HUES6 (cell line): Measurements from ENCODE around the gene GPR26.
A peak's percentile ranks its signal among the peaks of the same experiment; 100 is the strongest.

Experiments
- H3K27ac ChIP-seq: 2 replicates; pipeline ENCODE4 v1.7.0; 2013; ENCODE audit warnings: low read depth, mild to moderate bottlenecking, low read length, inconsistent platforms
- H3K27me3 ChIP-seq: 2 replicates; pipeline ENCODE4 v1.6.1; 2013; ENCODE audit warnings: low read length; ENCODE audit not compliant: control insufficient read depth, insufficient read depth
- H3K36me3 ChIP-seq: 2 replicates; pipeline ENCODE4 v1.6.1; 2013; ENCODE audit warnings: low read length; ENCODE audit not compliant: control insufficient read depth, insufficient read depth
- H3K4me1 ChIP-seq: 2 replicates; pipeline ENCODE4 v1.6.1; 2013; ENCODE audit warnings: low read length; ENCODE audit not compliant: control insufficient read depth, insufficient read depth
- H3K4me3 ChIP-seq: 2 replicates; pipeline ENCODE4 v1.5.1; 2013; ENCODE audit warnings: low read depth, low read length
- H3K9ac ChIP-seq: one replicate; pipeline ENCODE4 v1.6.1; 2013; ENCODE audit warnings: mild to moderate bottlenecking, low read length
- H3K9me3 ChIP-seq: 2 replicates; pipeline ENCODE4 v1.6.1; 2013; ENCODE audit warnings: low read depth, low read length; ENCODE audit not compliant: control insufficient read depth, insufficient read depth

The GPR26 gene

DNA sequence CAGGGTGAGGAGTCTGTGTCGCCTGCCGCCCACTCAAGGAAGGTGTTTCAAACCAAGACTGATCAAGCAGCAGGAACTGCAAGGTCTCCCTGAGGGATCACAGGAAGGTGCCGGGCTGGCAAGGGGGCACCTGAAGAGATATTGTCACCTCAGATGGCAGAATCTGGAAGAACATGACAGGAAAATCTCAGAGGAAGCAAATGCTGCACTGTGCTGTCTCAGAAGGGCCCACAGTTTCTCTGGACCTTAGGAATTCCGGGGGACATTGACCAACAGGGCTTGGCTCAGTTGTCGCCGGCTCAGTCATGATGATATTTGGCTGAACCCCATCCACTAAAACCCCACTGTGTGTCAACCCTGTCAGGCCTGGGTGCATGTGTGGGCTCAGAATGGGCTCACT lies 31.9 kb upstream of the GPR26 start:
- no peak overlapping the region for H3K27ac ChIP-seq
- peaks cover 3% of the 10 kb centered on the region; the same call in 1 of the 2 replicates for H3K9me3 ChIP-seq
- no peaks in the 10 kb centered on the region for H3K27me3 ChIP-seq
- H3K4me1 ChIP-seq, result peaks cover 9% of the 10 kb centered on the region
- no peak overlapping the region for H3K4me3 ChIP-seq
- H3K9ac ChIP-seq, result no peak overlapping the region
- no peaks in the 10 kb centered on the region for H3K36me3 ChIP-seq

DNA sequence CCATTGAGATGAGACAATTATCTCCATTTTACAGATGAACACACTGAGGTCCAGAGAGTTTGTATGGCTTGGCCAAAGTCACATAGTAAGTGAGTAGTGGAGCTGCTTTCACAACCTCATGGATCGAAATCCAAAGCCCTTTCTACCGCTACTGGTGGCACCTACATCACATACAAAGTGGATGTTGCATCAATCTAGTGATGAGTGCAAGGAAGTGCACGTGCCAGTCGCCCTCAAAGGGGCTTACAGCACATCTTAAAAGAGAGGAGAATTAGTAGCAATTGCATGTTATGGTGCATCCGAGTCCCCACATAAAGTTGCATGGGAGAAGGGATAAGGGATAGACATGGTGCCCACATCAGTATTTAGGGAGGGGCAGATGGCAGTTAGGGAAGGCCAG lies 31.0 kb upstream of the GPR26 start:
- no peak overlapping the region for H3K4me3 ChIP-seq
- H3K36me3 ChIP-seq, result no peaks in the 10 kb centered on the region
- no peak overlapping the region for H3K9ac ChIP-seq
- H3K27ac ChIP-seq, result no peak overlapping the region
- no peaks in the 10 kb centered on the region for H3K27me3 ChIP-seq
- peaks cover 17% of the 10 kb centered on the region for H3K4me1 ChIP-seq
- H3K9me3 ChIP-seq, result no peaks in the 10 kb centered on the region

- Histone ChIP-seq H3K4me1 (peaks cover 23% of the 10 kb centered on the region), H3K36me3 (no peaks in the 10 kb centered on the region), H3K27ac (no peak overlapping the region), H3K9me3 (no peaks in the 10 kb centered on the region), H3K27me3 (no peaks in the 10 kb centered on the region), H3K9ac (no peak overlapping the region), H3K4me3 (no peak overlapping the region)
These were observed 30.4 kb upstream of the GPR26 start for GRCh38 chr10:123635745-123636144.

GRCh38 chr10:123636598-123637325 lies 29.4 kb upstream of the GPR26 start:
- no peak overlapping the region for H3K27ac ChIP-seq
- no peaks in the 10 kb centered on the region for H3K36me3 ChIP-seq

GRCh38 chr10:123637326-123637880 lies 28.8 kb upstream of the GPR26 start:
- H3K27ac ChIP-seq, result no peak overlapping the region
- no peaks in the 10 kb centered on the region for H3K36me3 ChIP-seq
- no peak overlapping the region for H3K4me3 ChIP-seq
- H3K27me3 ChIP-seq, result no peaks in the 10 kb centered on the region
- no peaks in the 10 kb centered on the region for H3K9me3 ChIP-seq
- H3K4me1 ChIP-seq, result peaks cover 25% of the 10 kb centered on the region
- H3K9ac ChIP-seq, result no peak overlapping the region

More at GRCh38 chr10:123636598-123637325, 29.4 kb upstream of the GPR26 start:
- H3K4me3 ChIP-seq, result no peak overlapping the region
- peaks cover 24% of the 10 kb centered on the region for H3K4me1 ChIP-seq
- H3K27me3 ChIP-seq, result no peaks in the 10 kb centered on the region
- H3K9ac ChIP-seq, result no peak overlapping the region
- H3K9me3 ChIP-seq, result no peaks in the 10 kb centered on the region

DNA sequence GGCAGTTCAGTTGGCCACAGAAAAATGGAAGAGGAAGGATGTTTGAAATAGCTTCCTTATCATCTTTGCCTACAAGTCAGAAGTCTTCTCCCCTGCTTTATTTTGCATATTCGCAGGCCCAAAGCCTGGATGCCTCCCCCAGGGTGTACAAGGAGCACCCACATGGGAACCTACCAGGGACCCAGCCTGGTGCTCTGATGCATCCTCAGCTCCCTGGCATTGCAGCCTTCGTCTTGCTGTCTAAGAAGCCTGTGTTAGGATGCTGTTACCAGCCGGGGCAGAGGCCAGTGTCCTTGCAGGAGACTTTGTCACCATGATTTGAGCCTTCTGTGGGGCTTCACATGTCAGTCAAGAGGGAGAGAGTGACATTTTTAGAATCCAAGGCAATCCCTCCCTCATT lies 27.0 kb upstream of the GPR26 start:
- Histone ChIP-seq H3K4me1 (peaks cover 29% of the 10 kb centered on the region), H3K9ac (no peak overlapping the region), H3K27me3 (no peaks in the 10 kb centered on the region), H3K36me3 (no peaks in the 10 kb centered on the region), H3K4me3 (no peak overlapping the region), H3K27ac (no peak overlapping the region), H3K9me3 (no peaks in the 10 kb centered on the region)

GRCh38 chr10:123640016-123640535 lies 26.1 kb upstream of the GPR26 start:
- Histone ChIP-seq H3K4me1 (peaks cover 29% of the 10 kb centered on the region), H3K27ac (peak overlapping the region; percentile 61; the same call in 1 of the 2 replicates), H3K27me3 (no peaks in the 10 kb centered on the region), H3K9me3 (no peaks in the 10 kb centered on the region), H3K9ac (peak overlapping the region; percentile 25), H3K4me3 (no peak overlapping the region; the same call in 1 of the 2 replicates), H3K36me3 (no peaks in the 10 kb centered on the region)

DNA sequence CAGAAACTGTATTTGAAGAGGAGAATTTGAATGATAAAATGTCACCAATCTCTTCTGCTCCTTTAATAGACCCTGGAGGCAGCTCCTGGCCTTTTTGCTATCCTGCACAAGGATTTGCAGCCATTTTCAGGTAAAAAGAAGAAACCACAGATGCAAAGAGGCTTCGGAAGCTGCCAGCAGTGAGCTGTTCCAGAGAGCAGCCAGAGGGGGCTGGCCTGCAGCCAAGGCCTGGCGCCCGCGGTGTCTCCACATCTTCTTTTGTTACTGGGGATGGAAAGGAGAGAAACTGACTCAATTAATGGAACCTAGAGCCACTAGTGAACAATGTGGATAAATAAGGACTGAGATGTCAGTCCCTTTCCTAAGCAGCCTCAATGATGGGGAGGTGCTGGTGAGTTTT lies 23.9 kb upstream of the GPR26 start:
- Histone ChIP-seq H3K4me1 (peaks cover 29% of the 10 kb centered on the region), H3K36me3 (no peaks in the 10 kb centered on the region), H3K4me3 (no peak overlapping the region), H3K27me3 (no peaks in the 10 kb centered on the region), H3K27ac (no peak overlapping the region), H3K9ac (no peak overlapping the region), H3K9me3 (no peaks in the 10 kb centered on the region)

- no peaks in the 10 kb centered on the region for H3K9me3 ChIP-seq
- H3K4me1 ChIP-seq, result peaks cover 29% of the 10 kb centered on the region
- no peak overlapping the region for H3K27ac ChIP-seq
- H3K9ac ChIP-seq, result no peak overlapping the region
- no peak overlapping the region for H3K4me3 ChIP-seq
- H3K27me3 ChIP-seq, result no peaks in the 10 kb centered on the region
- no peaks in the 10 kb centered on the region for H3K36me3 ChIP-seq
These were observed 23.5 kb upstream of the GPR26 start for GRCh38 chr10:123642697-123643096.

GRCh38 chr10:123643315-123643714 lies 22.8 kb upstream of the GPR26 start:
- Histone ChIP-seq H3K9ac (no peak overlapping the region), H3K9me3 (no peaks in the 10 kb centered on the region), H3K36me3 (no peaks in the 10 kb centered on the region), H3K4me1 (peaks cover 29% of the 10 kb centered on the region), H3K4me3 (no peak overlapping the region), H3K27ac (no peak overlapping the region), H3K27me3 (no peaks in the 10 kb centered on the region)

- Histone ChIP-seq H3K9ac (no peak overlapping the region), H3K36me3 (no peaks in the 10 kb centered on the region), H3K27me3 (peaks cover 3% of the 10 kb centered on the region; the same call in 1 of the 2 replicates), H3K4me1 (peaks cover 16% of the 10 kb centered on the region), H3K9me3 (no peaks in the 10 kb centered on the region), H3K27ac (no peak overlapping the region), H3K4me3 (no peak overlapping the region)
These were observed 21.1 kb upstream of the GPR26 start for GRCh38 chr10:123645016-123645415.
